Measurements from ENCODE around the gene MTHFSD.

Gene MTHFSD

GRCh38 chr16:86580063-86580790 is 25.2 kb upstream of the MTHFSD start:
- WGBS, result 78% methylated on average over 19 of the region's 19 CpGs
- Histone ChIP-seq H3K4me3 (ENCODE audit: low read length) (peak overlapping the region; percentile 46; the same call in 1 of the 2 replicates), H3K9ac (ENCODE audit: low read depth, low read length) (no peak overlapping the region), H3K27me3 (ENCODE audit: insufficient read depth, low read length) (peaks cover 91% of the 10 kb centered on the region), H3K9me3 (ENCODE audit: insufficient read depth, low read depth, low read length) (no peaks in the 10 kb centered on the region), H3K27ac (ENCODE audit: low read depth, low read length) (no peak overlapping the region), H3K4me1 (ENCODE audit: insufficient read depth, low read length) (peaks cover 23% of the 10 kb centered on the region), H3K36me3 (ENCODE audit: insufficient read depth, low read length) (no peaks in the 10 kb centered on the region)

DNA sequence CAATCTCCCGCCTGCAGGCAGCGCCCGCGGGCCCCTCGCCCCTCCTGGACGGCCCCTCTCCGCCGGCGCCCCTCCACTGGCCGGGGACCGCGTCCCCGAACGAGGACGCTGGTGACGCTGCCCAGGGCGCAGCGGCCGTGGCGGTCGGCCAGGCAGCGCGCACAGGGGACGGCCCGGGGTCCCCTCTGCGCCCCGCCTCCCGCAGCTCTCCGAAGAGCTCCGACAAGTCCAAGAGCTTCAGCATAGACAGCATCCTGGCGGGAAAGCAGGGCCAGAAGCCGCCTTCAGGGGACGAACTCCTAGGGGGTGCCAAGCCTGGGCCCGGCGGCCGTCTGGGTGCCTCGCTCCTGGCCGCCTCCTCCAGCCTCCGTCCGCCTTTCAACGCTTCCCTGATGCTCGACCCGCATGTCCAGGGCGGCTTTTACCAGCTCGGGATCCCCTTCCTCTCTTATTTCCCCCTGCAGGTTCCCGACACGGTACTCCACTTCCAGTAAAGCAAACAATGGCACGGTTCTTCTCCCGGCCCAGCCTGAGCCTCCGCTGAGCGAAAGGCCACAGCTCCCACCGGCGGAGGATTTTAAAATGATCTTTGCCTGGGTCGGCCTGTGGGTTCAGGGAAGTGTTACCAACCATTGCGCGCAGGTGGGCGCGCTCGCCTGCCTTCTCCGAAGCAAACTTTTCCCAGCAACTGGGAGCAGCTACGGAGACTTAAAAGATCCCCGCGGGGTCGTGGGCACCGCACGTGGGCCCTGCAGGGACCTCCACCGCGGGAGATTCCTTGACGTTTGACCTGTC is 24.4 kb upstream of the MTHFSD start:
- peaks cover 99% of the 10 kb centered on the region for H3K27me3 ChIP-seq (ENCODE audit: insufficient read depth, low read length)
- 6% methylated on average over 69 of the region's 69 CpGs for WGBS
- no peaks in the 10 kb centered on the region for H3K36me3 ChIP-seq (ENCODE audit: insufficient read depth, low read length)
- H3K27ac ChIP-seq (ENCODE audit: low read depth, low read length), result no peak overlapping the region
- no peak overlapping the region for H3K9ac ChIP-seq (ENCODE audit: low read depth, low read length)
- H3K9me3 ChIP-seq (ENCODE audit: insufficient read depth, low read depth, low read length), result no peaks in the 10 kb centered on the region
- peaks cover 26% of the 10 kb centered on the region for H3K4me1 ChIP-seq (ENCODE audit: insufficient read depth, low read length)
- H3K4me3 ChIP-seq (ENCODE audit: low read length), result peak overlapping the region; percentile 46

DNA sequence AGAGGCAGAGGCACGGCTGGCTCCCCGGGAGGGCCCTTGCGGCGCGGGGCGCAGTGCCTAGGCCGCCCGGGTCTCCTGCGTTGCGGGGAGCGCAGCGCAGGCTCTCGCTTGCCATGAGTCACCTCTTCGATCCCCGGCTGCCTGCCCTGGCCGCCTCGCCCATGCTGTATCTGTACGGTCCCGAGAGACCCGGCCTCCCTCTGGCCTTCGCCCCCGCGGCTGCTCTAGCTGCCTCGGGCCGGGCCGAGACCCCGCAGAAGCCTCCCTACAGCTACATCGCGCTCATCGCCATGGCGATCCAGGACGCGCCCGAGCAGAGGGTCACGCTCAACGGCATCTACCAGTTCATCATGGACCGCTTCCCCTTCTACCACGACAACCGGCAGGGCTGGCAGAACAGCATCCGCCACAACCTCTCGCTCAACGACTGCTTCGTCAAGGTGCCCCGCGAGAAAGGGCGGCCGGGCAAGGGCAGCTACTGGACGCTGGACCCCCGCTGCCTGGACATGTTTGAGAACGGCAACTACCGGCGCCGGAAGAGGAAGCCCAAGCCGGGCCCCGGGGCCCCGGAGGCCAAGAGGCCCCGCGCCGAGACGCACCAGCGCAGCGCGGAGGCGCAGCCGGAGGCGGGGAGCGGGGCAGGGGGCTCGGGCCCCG is 23.7 kb upstream of the MTHFSD start:
- no peaks in the 10 kb centered on the region for H3K9me3 ChIP-seq (ENCODE audit: insufficient read depth, low read depth, low read length)
- H3K27ac ChIP-seq (ENCODE audit: low read depth, low read length), result no peak overlapping the region
- H3K9ac ChIP-seq (ENCODE audit: low read depth, low read length), result no peak overlapping the region
- peaks cover 26% of the 10 kb centered on the region for H3K4me1 ChIP-seq (ENCODE audit: insufficient read depth, low read length)
- peak overlapping the region; percentile 46 for H3K4me3 ChIP-seq (ENCODE audit: low read length)
- H3K36me3 ChIP-seq (ENCODE audit: insufficient read depth, low read length), result no peaks in the 10 kb centered on the region
- WGBS, result 1% methylated on average over 69 of the region's 69 CpGs
- H3K27me3 ChIP-seq (ENCODE audit: insufficient read depth, low read length), result peaks cover 99% of the 10 kb centered on the region

DNA sequence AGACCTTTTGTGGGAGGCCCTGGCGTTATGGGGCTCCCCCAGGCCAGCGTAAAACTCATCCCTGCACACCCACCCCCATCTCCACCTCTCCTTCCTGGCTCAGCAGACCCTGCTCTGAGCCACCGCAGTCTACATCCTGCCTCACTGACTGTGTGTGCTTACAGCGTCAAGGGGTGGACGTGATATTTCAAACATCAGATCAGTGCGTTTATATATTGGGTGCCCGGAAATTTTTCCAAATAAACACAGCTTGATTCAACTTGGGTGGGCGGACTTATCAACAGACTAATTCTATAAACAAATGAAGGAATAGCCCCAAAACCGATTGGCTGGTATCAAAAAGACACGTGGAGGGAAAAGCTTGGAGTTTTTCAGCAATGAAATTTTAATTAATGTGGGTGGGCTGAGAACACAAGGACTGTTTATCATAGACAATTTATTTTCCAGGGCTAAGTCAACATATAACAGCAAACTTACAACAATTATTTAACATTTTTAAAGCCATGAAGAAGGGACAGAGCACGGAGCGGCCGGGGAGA is 23.1 kb upstream of the MTHFSD start, which contains the start of gene FOXL1:
TSS of gene FOXL1 (plus strand) at position 489 of the 539 bp plus-strand sequence. CDS start 175 bp downstream, outside the sequence.
- no peaks in the 10 kb centered on the region for H3K36me3 ChIP-seq (ENCODE audit: insufficient read depth, low read length)
- H3K4me3 ChIP-seq (ENCODE audit: low read length), result peak within 1 kb of the TSS; percentile 63
- 20% methylated on average over 13 of the region's 13 CpGs for WGBS
- H3K27me3 ChIP-seq (ENCODE audit: insufficient read depth, low read length), result peaks cover 100% of the 10 kb centered on the region
- H3K27ac ChIP-seq (ENCODE audit: low read depth, low read length), result no peak within 1 kb of the TSS
- no peaks in the 10 kb centered on the region for H3K9me3 ChIP-seq (ENCODE audit: insufficient read depth, low read depth, low read length)
- H3K9ac ChIP-seq (ENCODE audit: low read depth, low read length), result no peak within 1 kb of the TSS
- H3K4me1 ChIP-seq (ENCODE audit: insufficient read depth, low read length), result peaks cover 32% of the 10 kb centered on the region

GRCh38 chr16:86577314-86577971 is 22.4 kb upstream of the MTHFSD start:
- peaks cover 36% of the 10 kb centered on the region for H3K4me1 ChIP-seq (ENCODE audit: insufficient read depth, low read length)
- H3K4me3 ChIP-seq (ENCODE audit: low read length), result peak overlapping the region; percentile 63
- WGBS, result 11% methylated on average over 12 of the region's 12 CpGs
- peaks cover 100% of the 10 kb centered on the region for H3K27me3 ChIP-seq (ENCODE audit: insufficient read depth, low read length)
- H3K36me3 ChIP-seq (ENCODE audit: insufficient read depth, low read length), result no peaks in the 10 kb centered on the region
- H3K9me3 ChIP-seq (ENCODE audit: insufficient read depth, low read depth, low read length), result no peaks in the 10 kb centered on the region
- H3K9ac ChIP-seq (ENCODE audit: low read depth, low read length), result no peak overlapping the region
- no peak overlapping the region for H3K27ac ChIP-seq (ENCODE audit: low read depth, low read length)

DNA sequence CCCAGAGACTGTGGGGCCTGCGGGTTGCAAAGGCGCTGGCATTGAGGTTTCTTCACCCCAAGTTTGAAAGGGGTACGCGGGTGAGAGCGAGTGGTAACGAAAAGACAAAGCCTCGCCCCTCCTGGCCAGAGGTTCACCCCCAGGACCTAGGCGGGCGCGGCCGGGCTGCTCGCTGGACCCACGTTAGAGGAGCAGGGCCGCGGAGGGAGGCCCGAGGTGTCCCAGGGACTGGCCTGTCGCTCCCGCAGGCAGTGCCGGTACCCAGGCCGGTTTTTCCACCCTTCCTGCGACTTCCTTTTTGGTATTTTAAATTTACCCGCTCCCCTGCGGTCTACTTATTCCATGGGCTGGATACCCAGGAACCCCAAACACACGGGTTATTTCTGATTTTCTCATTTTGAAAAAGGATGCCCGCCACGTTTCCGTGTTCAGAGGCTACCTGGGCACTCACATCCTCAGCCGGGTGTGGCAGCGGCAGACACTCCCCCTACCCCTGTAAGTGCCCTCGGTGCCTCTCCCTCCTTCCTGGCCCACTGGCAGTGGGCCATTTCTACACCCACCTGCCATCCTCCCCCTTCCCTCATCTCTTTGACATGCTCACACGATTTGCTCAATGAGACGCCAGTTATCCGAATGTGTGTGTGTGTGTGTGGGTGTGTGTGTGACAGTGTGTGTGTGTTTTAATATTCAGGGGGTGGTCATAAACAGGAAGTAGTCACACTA is 21.7 kb upstream of the MTHFSD start:
- Histone ChIP-seq H3K9me3 (ENCODE audit: insufficient read depth, low read depth, low read length) (no peaks in the 10 kb centered on the region), H3K9ac (ENCODE audit: low read depth, low read length) (no peak overlapping the region), H3K4me3 (ENCODE audit: low read length) (peak overlapping the region; percentile 63), H3K36me3 (ENCODE audit: insufficient read depth, low read length) (no peaks in the 10 kb centered on the region), H3K27ac (ENCODE audit: low read depth, low read length) (no peak overlapping the region), H3K27me3 (ENCODE audit: insufficient read depth, low read length) (peaks cover 100% of the 10 kb centered on the region), H3K4me1 (ENCODE audit: insufficient read depth, low read length) (peaks cover 36% of the 10 kb centered on the region)
- 1% methylated on average over 33 of the region's 33 CpGs for WGBS

DNA sequence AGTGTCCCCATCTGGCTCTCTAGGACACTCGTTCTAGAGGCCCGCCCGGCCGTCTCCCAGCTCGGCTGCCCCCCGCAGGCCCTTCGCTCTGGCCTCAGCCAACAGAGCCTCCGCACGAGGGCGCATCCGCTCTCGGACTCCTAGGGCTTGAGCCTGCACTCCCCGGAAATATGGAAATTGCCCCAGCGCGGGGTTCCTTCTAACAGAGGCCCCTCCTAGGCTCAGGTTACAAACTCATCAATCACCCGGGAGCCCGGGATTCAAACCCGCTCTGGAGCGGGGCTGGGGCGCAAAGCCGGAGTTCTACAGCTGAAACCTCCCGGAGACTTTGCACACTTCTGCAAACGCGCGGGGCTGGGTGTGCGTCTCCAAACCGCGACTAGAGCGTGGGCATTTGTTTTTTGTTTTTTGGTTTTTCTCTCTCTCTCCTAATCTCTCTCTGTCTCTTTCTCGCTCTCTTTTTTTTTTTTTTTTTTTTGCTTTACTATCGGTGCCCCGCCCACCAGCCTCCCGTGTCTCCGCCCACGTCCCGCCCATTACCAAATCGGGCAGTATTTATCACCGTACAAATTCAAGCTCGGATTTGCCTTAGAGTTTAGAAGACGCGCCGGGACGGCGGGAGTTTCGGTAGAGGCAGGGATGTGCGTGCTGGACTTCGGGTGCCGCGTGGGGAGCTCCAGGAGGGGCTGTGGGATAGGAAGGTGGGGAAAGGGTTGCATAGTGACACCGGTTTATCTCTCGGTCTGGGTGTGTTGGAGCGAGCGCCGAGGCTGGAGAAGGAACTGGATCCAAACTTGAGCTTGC is 20.9 kb upstream of the MTHFSD start:
- no peak overlapping the region; the same call in 1 of the 2 replicates for H3K27ac ChIP-seq (ENCODE audit: low read depth, low read length)
- peaks cover 100% of the 10 kb centered on the region for H3K27me3 ChIP-seq (ENCODE audit: insufficient read depth, low read length)
- H3K9me3 ChIP-seq (ENCODE audit: insufficient read depth, low read depth, low read length), result no peaks in the 10 kb centered on the region
- H3K9ac ChIP-seq (ENCODE audit: low read depth, low read length), result no peak overlapping the region
- H3K4me3 ChIP-seq (ENCODE audit: low read length), result peak overlapping the region; percentile 63
- under 1% methylated on average over 53 of the region's 54 CpGs for WGBS
- H3K36me3 ChIP-seq (ENCODE audit: insufficient read depth, low read length), result no peaks in the 10 kb centered on the region
- peaks cover 40% of the 10 kb centered on the region for H3K4me1 ChIP-seq (ENCODE audit: insufficient read depth, low read length)

- H3K4me1 ChIP-seq (ENCODE audit: insufficient read depth, low read length), result peaks cover 47% of the 10 kb centered on the region
- H3K27ac ChIP-seq (ENCODE audit: low read depth, low read length), result no peak overlapping the region
- 67% methylated on average over 17 of the region's 17 CpGs for WGBS
- peak overlapping the region; percentile 63; the same call in 1 of the 2 replicates for H3K4me3 ChIP-seq (ENCODE audit: low read length)
- no peaks in the 10 kb centered on the region for H3K36me3 ChIP-seq (ENCODE audit: insufficient read depth, low read length)
- H3K9me3 ChIP-seq (ENCODE audit: insufficient read depth, low read depth, low read length), result no peaks in the 10 kb centered on the region
- H3K27me3 ChIP-seq (ENCODE audit: insufficient read depth, low read length), result peaks cover 100% of the 10 kb centered on the region
- no peak overlapping the region for H3K9ac ChIP-seq (ENCODE audit: low read depth, low read length)
Measured at GRCh38 chr16:86575095-86575685, 20.2 kb upstream of the MTHFSD start.

- H3K27ac ChIP-seq (ENCODE audit: low read depth, low read length), result no peak overlapping the region
- no peak overlapping the region for H3K9ac ChIP-seq (ENCODE audit: low read depth, low read length)
- peaks cover 100% of the 10 kb centered on the region for H3K27me3 ChIP-seq (ENCODE audit: insufficient read depth, low read length)
Measured at GRCh38 chr16:86574646-86575045, 19.6 kb upstream of the MTHFSD start.

More at GRCh38 chr16:86574646-86575045, 19.6 kb upstream of the MTHFSD start:
- Histone ChIP-seq H3K4me1 (ENCODE audit: insufficient read depth, low read length) (peaks cover 51% of the 10 kb centered on the region), H3K4me3 (ENCODE audit: low read length) (no peak overlapping the region), H3K36me3 (ENCODE audit: insufficient read depth, low read length) (no peaks in the 10 kb centered on the region), H3K9me3 (ENCODE audit: insufficient read depth, low read depth, low read length) (no peaks in the 10 kb centered on the region)
- WGBS, result 84% methylated on average over 4 of the region's 4 CpGs
